ACHN (cell line): ENCODE data around the gene DLG2.
"Not testable (repeated sequence)": the region's sequence is repeated elsewhere in the genome, so short reads cannot be mapped to it uniquely, and the experiment has no call there.

Source experiments
- DNase-seq: peaks from one replicate; pipeline ENCODE4 v3.0.0-alpha.2; 2015
- in situ Hi-C: cut with HindIII; loops from 2 replicates; pipeline ENCODE4 v1.10.0; 2017; ENCODE audit warnings: low sequenced_read_pairs, low pct_ligation_motif_present, low pct_unique_long_range_greater_than_20kb

Gene DLG2

GRCh38 chr11:85627332-85627997, at the start of gene DLG2:
Gene DLG2, minus strand, starts transcription at chr11:85627344.
- peak; percentile 42 for DNase-seq
- in situ Hi-C loops, result no loop called here

GRCh38 chr11:85673393-85673792, 46.2 kb upstream of the DLG2 start:
- DNase-seq, result no peak
- in situ Hi-C loops, result no loop called here

- in situ Hi-C loops, result no loop called here
- no peak for DNase-seq
Observed at GRCh38 chr11:85672105-85672902, 45.2 kb upstream of the DLG2 start.

- DNase-seq, in situ Hi-C loops: not testable (repeated sequence)
Observed at GRCh38 chr11:85670949-85671663, 44.0 kb upstream of the DLG2 start.

- no peak for DNase-seq
- in situ Hi-C loops, result no loop called here
Observed at GRCh38 chr11:85668157-85668556, 41.0 kb upstream of the DLG2 start.

- in situ Hi-C loops, result no loop called here
- DNase-seq, result no peak
Observed at GRCh38 chr11:85666687-85667086, 39.5 kb upstream of the DLG2 start.

GRCh38 chr11:85665733-85666132, 38.6 kb upstream of the DLG2 start:
- no peak for DNase-seq

GRCh38 chr11:85664615-85665481, 37.7 kb upstream of the DLG2 start, which contains the start of gene CREBZF:
Gene CREBZF, minus strand, starts transcription at chr11:85665129. Its CDS starts 254 bp downstream, at chr11:85664875.
- in situ Hi-C loops, result no loop called here
- DNase-seq, result peak; percentile 93

More at GRCh38 chr11:85665733-85666132, 38.6 kb upstream of the DLG2 start:
- in situ Hi-C loops, result no loop called here

- in situ Hi-C loops, result no loop called here
- peak; percentile 52 for DNase-seq
Observed at GRCh38 chr11:85663753-85664614, 36.8 kb upstream of the DLG2 start.

GRCh38 chr11:85663080-85663752, 36.1 kb upstream of the DLG2 start:
- DNase-seq, result no peak
- in situ Hi-C loops, result no loop called here

GRCh38 chr11:85661972-85662664, 35.0 kb upstream of the DLG2 start:
- DNase-seq, result no peak
- in situ Hi-C loops, result no loop called here

- no peak for DNase-seq
- in situ Hi-C loops, result no loop called here
Observed at GRCh38 chr11:85658180-85658579, 31.0 kb upstream of the DLG2 start.

- in situ Hi-C loops, result no loop called here
- no peak for DNase-seq
Observed at GRCh38 chr11:85656777-85657176, 29.6 kb upstream of the DLG2 start.

- in situ Hi-C loops, DNase-seq: not testable (repeated sequence)
Observed at GRCh38 chr11:85654343-85654742, 27.2 kb upstream of the DLG2 start.

- no peak for DNase-seq
- in situ Hi-C loops, result no loop called here
Observed at GRCh38 chr11:85652786-85653447, 25.8 kb upstream of the DLG2 start.

- DNase-seq, result no peak
- in situ Hi-C loops, result no loop called here
Observed at GRCh38 chr11:85651118-85651517, 24.0 kb upstream of the DLG2 start.
